Esophagus squamous epithelium (tissue), 4 donors: Measurements from ENCODE around the gene MYOG.

Experiments
- POLR2A ChIP-seq, 4 donors: fragments of 450-650 bp; IDR thresholded peaks; one replicate each; pipeline ENCODE4 v1.6.1; 2017; ENCODE audit warnings: antibody characterized with exemption in 4 of 4, mild to moderate bottlenecking in 4 of 4, moderate library complexity in 3 of 4
- TF ChIP-seq, protein P1 (sequence below), 6 experiments: fragments of 450-650 bp in 4 of 6; fragments of 200-600 bp in 2 of 6; sonication (generic) in 2 of 6; IDR thresholded peaks; one replicate each; pipeline ENCODE4 v1.5.1; 2016 to 2019; ENCODE audit warnings: antibody characterized with exemption in 6 of 6, mild to moderate bottlenecking in 4 of 6, moderate library complexity in 4 of 6

DNA sequence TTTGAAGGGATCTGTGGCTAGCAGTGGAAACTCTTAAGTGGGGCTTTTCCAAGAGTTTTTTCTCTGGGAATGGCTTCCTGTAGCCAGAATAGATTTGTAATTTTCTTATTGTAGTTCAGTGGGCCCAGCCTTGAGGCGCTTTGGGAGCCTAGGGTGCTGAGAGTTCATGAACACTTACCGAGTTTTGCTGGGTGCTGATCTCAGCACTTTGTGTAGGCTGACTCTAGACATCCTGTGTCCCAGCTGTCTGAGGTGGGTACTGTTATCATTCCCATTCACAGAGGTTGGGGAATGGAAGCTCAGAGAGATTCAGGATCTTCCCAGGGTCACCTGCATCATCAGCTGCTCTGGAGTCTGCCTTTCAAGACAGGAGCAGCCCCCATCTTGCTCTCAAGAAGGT, 52.5 kb downstream of the MYOG start:
- TF ChIP-seq POLR2A (IDR thresholded peaks at IDR 0.05), result no peak
- TF ChIP-seq, protein P1, sequence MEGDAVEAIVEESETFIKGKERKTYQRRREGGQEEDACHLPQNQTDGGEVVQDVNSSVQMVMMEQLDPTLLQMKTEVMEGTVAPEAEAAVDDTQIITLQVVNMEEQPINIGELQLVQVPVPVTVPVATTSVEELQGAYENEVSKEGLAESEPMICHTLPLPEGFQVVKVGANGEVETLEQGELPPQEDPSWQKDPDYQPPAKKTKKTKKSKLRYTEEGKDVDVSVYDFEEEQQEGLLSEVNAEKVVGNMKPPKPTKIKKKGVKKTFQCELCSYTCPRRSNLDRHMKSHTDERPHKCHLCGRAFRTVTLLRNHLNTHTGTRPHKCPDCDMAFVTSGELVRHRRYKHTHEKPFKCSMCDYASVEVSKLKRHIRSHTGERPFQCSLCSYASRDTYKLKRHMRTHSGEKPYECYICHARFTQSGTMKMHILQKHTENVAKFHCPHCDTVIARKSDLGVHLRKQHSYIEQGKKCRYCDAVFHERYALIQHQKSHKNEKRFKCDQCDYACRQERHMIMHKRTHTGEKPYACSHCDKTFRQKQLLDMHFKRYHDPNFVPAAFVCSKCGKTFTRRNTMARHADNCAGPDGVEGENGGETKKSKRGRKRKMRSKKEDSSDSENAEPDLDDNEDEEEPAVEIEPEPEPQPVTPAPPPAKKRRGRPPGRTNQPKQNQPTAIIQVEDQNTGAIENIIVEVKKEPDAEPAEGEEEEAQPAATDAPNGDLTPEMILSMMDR (IDR thresholded peaks at IDR 0.05), result no peak
